HL-60 (cell line): Measurements from ENCODE around the gene MUC6.

Experiments used
- DNase-seq, 2 experiments: peaks; one replicate each; pipeline ENCODE4 v3.0.0-alpha.2; 2010 to 2020; ENCODE audit warnings: low read depth in 1 of 2, low spot score in 1 of 2
- H3K27ac ChIP-seq: fragments of 250-450 bp; sonication (Bioruptor Pico); replicated peaks from 2 replicates; pipeline ENCODE4 v1.5.1; 2020; ENCODE audit warnings: mild to moderate bottlenecking, moderate library complexity
- H3K27me3 ChIP-seq: fragments of 250-450 bp; sonication (Bioruptor Pico); 2 replicates; pipeline ENCODE4 v1.5.1; 2021; ENCODE audit warnings: mild to moderate bottlenecking, moderate library complexity; ENCODE audit not compliant: insufficient read depth, poor library complexity, severe bottlenecking
- H3K4me3 ChIP-seq: replicated peaks from 2 replicates; pipeline ENCODE4 v1.5.1; 2011; ENCODE audit warnings: mild to moderate bottlenecking, control low read depth, low read length; ENCODE audit not compliant: insufficient read depth
- GABPA ChIP-seq: IDR thresholded peaks from 2 replicates; pipeline ENCODE4 v1.6.1; 2012; ENCODE audit warnings: low read depth
- POLR2AphosphoS5 ChIP-seq: IDR thresholded peaks from 2 replicates; pipeline ENCODE4 v1.6.1; 2012; ENCODE audit warnings: low read depth
- SPI1 ChIP-seq: IDR thresholded peaks from 2 replicates; pipeline ENCODE4 v1.6.1; 2012; ENCODE audit warnings: low read depth, mild to moderate bottlenecking, borderline replicate concordance
- TF ChIP-seq, protein P1 (sequence below): IDR thresholded peaks from one replicate; pipeline ENCODE4 v1.5.1; 2011; ENCODE audit warnings: low read length, control low read depth, inconsistent platforms; ENCODE audit not compliant: insufficient read depth
- TF ChIP-seq, protein P2 (sequence below): IDR thresholded peaks from 2 replicates; pipeline ENCODE4 v1.6.1; 2012; ENCODE audit warnings: low read depth; ENCODE audit not compliant: insufficient replicate concordance

Gene MUC6

DNA sequence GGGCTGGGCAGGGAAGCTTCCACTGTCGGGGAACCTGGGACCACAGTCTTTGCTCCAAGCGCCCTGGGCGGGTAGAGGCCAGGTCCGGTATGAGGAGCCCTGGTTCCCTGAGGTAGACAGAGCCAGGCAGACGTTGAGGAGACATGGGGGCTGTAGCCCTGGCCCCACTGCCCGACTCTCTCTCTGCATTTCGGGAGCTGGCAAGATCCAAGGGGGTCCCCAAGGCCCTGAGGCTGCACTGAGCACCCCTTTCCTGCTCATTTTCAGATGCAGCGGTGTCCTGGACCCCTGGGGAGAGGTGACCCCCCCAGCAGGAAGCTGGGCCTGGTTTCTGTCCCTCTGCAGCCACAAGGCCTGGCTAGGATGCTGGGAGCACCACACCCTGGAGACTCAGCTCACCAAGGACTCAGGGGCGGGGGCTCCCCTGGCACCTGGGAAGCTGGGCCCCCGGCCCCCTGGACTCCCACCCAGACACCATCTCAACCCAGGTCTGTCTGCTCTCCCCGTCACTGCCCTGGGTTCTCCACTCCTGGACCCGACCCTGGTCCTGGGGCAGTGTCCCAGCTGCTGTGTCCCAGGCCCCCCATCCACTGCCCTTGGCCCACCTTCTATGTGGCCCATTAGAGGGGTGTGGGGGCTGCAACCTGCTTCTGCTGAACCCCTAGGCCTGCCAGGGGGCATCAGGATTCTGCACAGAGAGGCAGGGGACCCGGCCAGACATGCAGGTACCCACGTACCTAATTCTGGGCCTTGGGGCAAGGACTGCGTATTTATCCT is 15.0 kb upstream of the MUC6 start:
- Histone ChIP-seq H3K27me3 (peaks cover 34% of the 10 kb centered on the region), H3K4me3 (no peak overlapping the region), H3K27ac (no peak overlapping the region)
- no peak for DNase-seq
- no peak for TF ChIP-seq SPI1
- TF ChIP-seq, protein P1, sequence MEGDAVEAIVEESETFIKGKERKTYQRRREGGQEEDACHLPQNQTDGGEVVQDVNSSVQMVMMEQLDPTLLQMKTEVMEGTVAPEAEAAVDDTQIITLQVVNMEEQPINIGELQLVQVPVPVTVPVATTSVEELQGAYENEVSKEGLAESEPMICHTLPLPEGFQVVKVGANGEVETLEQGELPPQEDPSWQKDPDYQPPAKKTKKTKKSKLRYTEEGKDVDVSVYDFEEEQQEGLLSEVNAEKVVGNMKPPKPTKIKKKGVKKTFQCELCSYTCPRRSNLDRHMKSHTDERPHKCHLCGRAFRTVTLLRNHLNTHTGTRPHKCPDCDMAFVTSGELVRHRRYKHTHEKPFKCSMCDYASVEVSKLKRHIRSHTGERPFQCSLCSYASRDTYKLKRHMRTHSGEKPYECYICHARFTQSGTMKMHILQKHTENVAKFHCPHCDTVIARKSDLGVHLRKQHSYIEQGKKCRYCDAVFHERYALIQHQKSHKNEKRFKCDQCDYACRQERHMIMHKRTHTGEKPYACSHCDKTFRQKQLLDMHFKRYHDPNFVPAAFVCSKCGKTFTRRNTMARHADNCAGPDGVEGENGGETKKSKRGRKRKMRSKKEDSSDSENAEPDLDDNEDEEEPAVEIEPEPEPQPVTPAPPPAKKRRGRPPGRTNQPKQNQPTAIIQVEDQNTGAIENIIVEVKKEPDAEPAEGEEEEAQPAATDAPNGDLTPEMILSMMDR = no peak
- no peak for TF ChIP-seq GABPA
- no peak for TF ChIP-seq POLR2AphosphoS5
- TF ChIP-seq, protein P2, sequence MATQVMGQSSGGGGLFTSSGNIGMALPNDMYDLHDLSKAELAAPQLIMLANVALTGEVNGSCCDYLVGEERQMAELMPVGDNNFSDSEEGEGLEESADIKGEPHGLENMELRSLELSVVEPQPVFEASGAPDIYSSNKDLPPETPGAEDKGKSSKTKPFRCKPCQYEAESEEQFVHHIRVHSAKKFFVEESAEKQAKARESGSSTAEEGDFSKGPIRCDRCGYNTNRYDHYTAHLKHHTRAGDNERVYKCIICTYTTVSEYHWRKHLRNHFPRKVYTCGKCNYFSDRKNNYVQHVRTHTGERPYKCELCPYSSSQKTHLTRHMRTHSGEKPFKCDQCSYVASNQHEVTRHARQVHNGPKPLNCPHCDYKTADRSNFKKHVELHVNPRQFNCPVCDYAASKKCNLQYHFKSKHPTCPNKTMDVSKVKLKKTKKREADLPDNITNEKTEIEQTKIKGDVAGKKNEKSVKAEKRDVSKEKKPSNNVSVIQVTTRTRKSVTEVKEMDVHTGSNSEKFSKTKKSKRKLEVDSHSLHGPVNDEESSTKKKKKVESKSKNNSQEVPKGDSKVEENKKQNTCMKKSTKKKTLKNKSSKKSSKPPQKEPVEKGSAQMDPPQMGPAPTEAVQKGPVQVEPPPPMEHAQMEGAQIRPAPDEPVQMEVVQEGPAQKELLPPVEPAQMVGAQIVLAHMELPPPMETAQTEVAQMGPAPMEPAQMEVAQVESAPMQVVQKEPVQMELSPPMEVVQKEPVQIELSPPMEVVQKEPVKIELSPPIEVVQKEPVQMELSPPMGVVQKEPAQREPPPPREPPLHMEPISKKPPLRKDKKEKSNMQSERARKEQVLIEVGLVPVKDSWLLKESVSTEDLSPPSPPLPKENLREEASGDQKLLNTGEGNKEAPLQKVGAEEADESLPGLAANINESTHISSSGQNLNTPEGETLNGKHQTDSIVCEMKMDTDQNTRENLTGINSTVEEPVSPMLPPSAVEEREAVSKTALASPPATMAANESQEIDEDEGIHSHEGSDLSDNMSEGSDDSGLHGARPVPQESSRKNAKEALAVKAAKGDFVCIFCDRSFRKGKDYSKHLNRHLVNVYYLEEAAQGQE = no peak

DNA sequence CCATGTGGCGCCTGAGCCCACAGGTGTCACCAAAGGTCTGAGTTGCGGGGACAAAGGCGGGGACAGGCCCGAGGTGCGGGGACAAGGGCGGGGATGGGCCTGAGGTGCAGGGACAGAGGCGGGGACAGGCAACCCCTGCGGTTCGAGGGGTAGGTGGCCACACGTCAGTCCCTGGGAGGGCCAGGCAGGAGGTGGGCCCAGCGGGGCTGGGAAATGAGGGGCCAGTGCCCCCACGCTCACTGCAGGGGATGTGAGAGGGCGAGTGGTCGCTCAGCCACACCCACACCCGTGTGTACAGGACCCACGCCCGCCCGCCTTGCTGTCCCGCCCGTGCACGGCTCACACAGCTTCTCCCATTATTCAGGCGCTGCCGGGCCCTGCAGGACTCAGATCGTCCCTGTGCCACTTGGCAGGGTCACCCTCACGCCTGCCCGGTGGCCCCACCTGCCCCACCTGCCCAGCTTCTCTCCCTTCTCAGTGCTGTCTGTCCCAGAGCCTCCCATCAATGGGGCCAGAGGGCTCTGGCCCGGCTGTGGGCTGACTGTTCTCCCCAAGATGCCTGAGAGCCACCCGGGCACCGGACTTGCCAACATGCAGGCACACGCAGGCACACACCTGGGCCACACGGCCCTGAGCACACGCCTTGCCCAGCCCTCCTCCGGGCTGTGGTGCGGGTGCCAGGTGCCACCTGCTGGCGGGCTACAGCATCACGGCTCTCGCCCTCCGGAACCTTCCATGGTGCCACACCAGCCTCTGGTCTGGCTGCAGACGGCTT is 14.2 kb upstream of the MUC6 start:
- Histone ChIP-seq H3K27ac (no peak overlapping the region), H3K27me3 (peaks cover 37% of the 10 kb centered on the region), H3K4me3 (no peak overlapping the region)
- DNase-seq = peak; percentile 50 to 73
- TF ChIP-seq SPI1 = no peak
- TF ChIP-seq, protein P1 = peak; percentile 83

DNA sequence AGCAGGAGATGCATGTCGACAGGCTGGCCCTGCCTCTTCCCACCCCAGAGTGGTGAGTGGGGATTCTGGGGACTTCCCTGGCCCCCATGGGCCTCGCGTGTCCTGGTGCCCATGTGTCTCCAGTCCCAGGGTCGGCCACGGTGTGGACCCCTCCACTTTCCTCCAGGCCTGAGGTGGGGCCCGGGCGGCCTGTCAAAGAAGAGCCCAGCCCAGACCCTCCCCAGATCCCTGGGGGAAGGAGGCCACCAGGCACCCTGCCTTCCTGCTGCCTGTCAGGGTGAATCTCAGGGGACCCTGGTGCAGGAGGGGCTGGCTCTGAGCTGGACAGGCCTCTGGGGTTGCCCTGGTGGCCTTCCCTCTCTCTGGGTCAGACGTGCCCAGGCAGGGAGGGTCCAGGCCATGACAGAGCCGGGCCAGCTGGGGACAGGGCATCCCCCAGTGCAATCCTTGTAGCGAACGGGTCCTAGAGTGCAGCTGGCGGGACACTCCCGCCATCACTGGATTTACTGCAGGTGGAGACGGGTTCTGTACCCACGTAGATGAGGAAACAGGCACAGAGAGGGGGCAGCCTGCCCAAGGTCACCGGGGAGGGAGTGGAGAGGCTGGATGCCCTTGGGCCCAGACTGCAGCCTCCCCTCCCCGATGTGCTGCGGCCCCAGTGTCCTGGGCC is 13.5 kb upstream of the MUC6 start:
- no peak overlapping the region for H3K4me3 ChIP-seq
- H3K27me3 ChIP-seq = peaks cover 37% of the 10 kb centered on the region
- no peak overlapping the region for H3K27ac ChIP-seq
- DNase-seq = no peak
- TF ChIP-seq, protein P1 = no peak
- TF ChIP-seq, protein P2 = no peak
- TF ChIP-seq SPI1 (no peak), GABPA (no peak), POLR2AphosphoS5 (no peak)
